RWPE2 (cell line): ENCODE data around the gene MINDY4.
"Not testable (repeated sequence)": the region's sequence is repeated elsewhere in the genome, so short reads cannot be mapped to it uniquely, and the experiment has no call there.

ENCODE experiments used
- ATAC-seq: fragments of 200-7000 bp; cut with Tn5 transposase; 3 replicates; pipeline ENCODE4 v1.9.1; 2021; ENCODE audit warnings: low read depth
- DNase-seq: peaks from one replicate; pipeline ENCODE4 v3.0.0-alpha.2; 2020; ENCODE audit warnings: low spot score
- H3K27ac ChIP-seq: fragments of 450-650 bp; 2 replicates; pipeline ENCODE4 v1.5.1; 2017; ENCODE audit warnings: mild to moderate bottlenecking; ENCODE audit not compliant: poor library complexity, severe bottlenecking
- H3K27me3 ChIP-seq: fragments of 250-450 bp; sonication (Bioruptor Pico); 2 replicates; pipeline ENCODE4 v1.5.1; 2021; ENCODE audit warnings: mild to moderate bottlenecking, moderate library complexity; ENCODE audit not compliant: insufficient read depth, poor library complexity, severe bottlenecking
- H3K36me3 ChIP-seq: fragments of 250-450 bp; sonication (Bioruptor Pico); 2 replicates; pipeline ENCODE4 v1.5.1; 2020; ENCODE audit warnings: low read depth, mild to moderate bottlenecking, moderate library complexity
- H3K4me1 ChIP-seq: fragments of 250-450 bp; sonication (Bioruptor Pico); 2 replicates; pipeline ENCODE4 v1.5.1; 2021; ENCODE audit warnings: mild to moderate bottlenecking, moderate library complexity; ENCODE audit not compliant: insufficient read depth, poor library complexity, severe bottlenecking
- H3K4me3 ChIP-seq: fragments of 250-450 bp; sonication (Bioruptor Pico); 2 replicates; pipeline ENCODE4 v1.5.1; 2021; ENCODE audit warnings: mild to moderate bottlenecking, moderate library complexity; ENCODE audit not compliant: severe bottlenecking
- H3K9me3 ChIP-seq: fragments of 250-450 bp; sonication (Bioruptor Pico); 2 replicates; pipeline ENCODE4 v1.5.1; 2021; ENCODE audit warnings: mild to moderate bottlenecking, moderate library complexity; ENCODE audit not compliant: severe bottlenecking
- CTCF ChIP-seq: fragments of 450-650 bp; IDR thresholded peaks from one replicate; pipeline ENCODE4 v1.5.1; 2017; ENCODE audit warnings: mild to moderate bottlenecking, moderate library complexity; ENCODE audit not compliant: poor library complexity, severe bottlenecking

MINDY4 gene

GRCh38 chr7:30831227-30831626 lies 60.0 kb downstream of the MINDY4 start:
- Histone ChIP-seq H3K27ac (no peak overlapping the region), H3K27me3 (no peaks in the 10 kb centered on the region), H3K4me1 (no peaks in the 10 kb centered on the region), H3K9me3 (peaks cover 5% of the 10 kb centered on the region), H3K4me3 (no peak overlapping the region), H3K36me3 (no peaks in the 10 kb centered on the region)
- TF ChIP-seq CTCF = no peak
- DNase-seq (no peak), ATAC-seq (no peak)

- TF ChIP-seq CTCF = no peak
- H3K4me1 ChIP-seq = no peaks in the 10 kb centered on the region
- no peaks in the 10 kb centered on the region for H3K27me3 ChIP-seq
- H3K9me3 ChIP-seq = peaks cover 5% of the 10 kb centered on the region
- ATAC-seq (no peak), DNase-seq (no peak)
- H3K36me3 ChIP-seq = no peaks in the 10 kb centered on the region
- no peak overlapping the region for H3K4me3 ChIP-seq
- no peak overlapping the region for H3K27ac ChIP-seq
Observed at GRCh38 chr7:30831936-30832335, 60.7 kb downstream of the MINDY4 start.

GRCh38 chr7:30834017-30834674 lies 62.9 kb downstream of the MINDY4 start:
- H3K4me3 ChIP-seq, H3K36me3 ChIP-seq, H3K9me3 ChIP-seq, H3K4me1 ChIP-seq, H3K27ac ChIP-seq, DNase-seq, H3K27me3 ChIP-seq, ATAC-seq: not testable (repeated sequence)

GRCh38 chr7:30835396-30835915 lies 64.2 kb downstream of the MINDY4 start:
- ATAC-seq = no peak

GRCh38 chr7:30836991-30837390 lies 65.8 kb downstream of the MINDY4 start:
- ATAC-seq = no peak
- H3K27ac ChIP-seq = no peak overlapping the region
- no peaks in the 10 kb centered on the region for H3K4me1 ChIP-seq
- no peak for TF ChIP-seq CTCF
- no peaks in the 10 kb centered on the region for H3K36me3 ChIP-seq
- no peak for DNase-seq
- no peak overlapping the region for H3K4me3 ChIP-seq
- H3K9me3 ChIP-seq = peaks cover 5% of the 10 kb centered on the region
- H3K27me3 ChIP-seq = no peaks in the 10 kb centered on the region

More at GRCh38 chr7:30835396-30835915, 64.2 kb downstream of the MINDY4 start:
- DNase-seq = no peak
- no peaks in the 10 kb centered on the region for H3K36me3 ChIP-seq
- H3K4me1 ChIP-seq = no peaks in the 10 kb centered on the region
- H3K4me3 ChIP-seq = no peak overlapping the region
- peaks cover 5% of the 10 kb centered on the region for H3K9me3 ChIP-seq
- H3K27me3 ChIP-seq = no peaks in the 10 kb centered on the region
- no peak overlapping the region for H3K27ac ChIP-seq
- TF ChIP-seq CTCF = no peak
